B cell (primary cell): ENCODE measurements around the gene HOXA9.

Source experiments
- CTCF ChIP-seq: fragments of 200-600 bp; IDR thresholded peaks from one replicate; pipeline ENCODE4 v1.8.0; 2022; ENCODE audit warnings: antibody characterized with exemption, mild to moderate bottlenecking
- EZH2 ChIP-seq: IDR thresholded peaks from 2 replicates; pipeline ENCODE4 v1.6.1; 2012; ENCODE audit warnings: borderline replicate concordance, low read depth, mild to moderate bottlenecking, moderate library complexity, low read length; ENCODE audit not compliant: insufficient read depth, poor library complexity, severe bottlenecking

GRCh38 chr7:27178366-27178765, 13.0 kb upstream of the HOXA9 start:
- no peak for TF ChIP-seq CTCF
- TF ChIP-seq EZH2, result no peak
